HG02885 (cell line): ENCODE results near the gene PLEKHA7.
"Not testable (repeated sequence)": the region's sequence is repeated elsewhere in the genome, so short reads cannot be mapped to it uniquely, and the experiment has no call there.

ENCODE experiments used
- ATAC-seq: cut with Tn5 transposase; IDR thresholded peaks from one replicate; pipeline ENCODE4 v1.9.1; 2021; ENCODE audit warnings: mild to moderate bottlenecking; ENCODE audit not compliant: unreplicated experiment, poor library complexity

The PLEKHA7 gene

GRCh38 chr11:16921668-16922067 is 92.5 kb downstream of the PLEKHA7 start:
- ATAC-seq: no peak

- no peak for ATAC-seq
Measured at GRCh38 chr11:16921019-16921418, 93.2 kb downstream of the PLEKHA7 start.

DNA sequence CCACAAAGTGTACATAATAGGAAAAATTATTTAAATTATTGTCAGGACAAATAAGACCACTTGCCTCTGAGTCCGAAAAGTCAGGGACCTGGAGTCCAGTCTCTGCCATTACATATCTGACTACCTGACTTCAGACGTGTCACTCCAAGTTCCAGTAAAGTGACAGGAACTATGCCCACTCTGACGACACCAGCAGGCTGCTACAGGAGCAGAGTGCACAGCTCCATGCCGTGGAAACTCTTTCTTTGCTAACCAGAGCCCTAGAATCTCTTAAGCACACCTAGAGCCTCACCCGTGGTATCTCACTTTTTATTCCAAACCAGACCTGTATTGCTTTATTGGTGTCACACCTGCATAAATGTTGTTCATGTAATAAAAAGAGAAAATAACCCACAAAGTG is 93.7 kb downstream of the PLEKHA7 start:
- no peak for ATAC-seq

- not testable (repeated sequence) for ATAC-seq
Measured at GRCh38 chr11:16918543-16919182, 95.6 kb downstream of the PLEKHA7 start.

DNA sequence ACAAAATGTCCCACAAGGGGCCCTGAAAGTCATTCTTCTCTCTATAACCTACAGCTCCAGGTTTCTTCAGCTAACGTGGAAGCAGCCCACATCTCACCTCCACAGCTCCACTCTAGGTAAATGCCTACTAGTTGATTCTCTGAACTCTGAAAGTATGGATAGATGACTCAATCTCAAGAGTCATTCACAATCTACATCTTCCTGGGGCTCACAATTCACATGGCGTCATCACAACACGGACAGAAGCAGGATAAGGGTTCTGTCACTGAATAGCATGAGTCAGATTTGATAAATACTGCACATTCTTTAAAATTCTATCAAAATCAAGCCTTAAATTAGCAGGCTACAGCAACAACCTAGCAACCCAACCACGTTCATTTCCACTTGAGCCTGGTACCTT is 96.3 kb downstream of the PLEKHA7 start:
- ATAC-seq: no peak

DNA sequence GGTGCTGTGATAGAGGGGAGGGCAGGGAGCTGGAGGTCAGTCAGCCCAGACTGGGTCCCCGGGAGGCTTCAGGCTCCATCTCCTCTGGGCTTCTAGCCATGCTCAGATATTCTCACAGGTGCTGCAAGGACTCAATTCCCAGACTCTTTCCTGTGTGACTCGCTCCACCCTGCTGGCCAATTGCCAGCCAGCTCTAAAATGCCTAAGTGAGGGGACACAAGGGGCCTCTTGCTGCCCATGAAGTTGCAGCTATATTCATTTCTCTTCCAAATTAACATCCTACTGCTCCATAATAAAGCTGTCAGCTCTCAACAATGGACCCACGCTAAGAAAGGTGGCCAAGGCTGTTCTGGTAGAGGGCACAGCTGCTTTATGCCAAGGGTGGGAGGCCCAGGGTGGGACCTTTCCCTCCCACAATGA is 101.5 kb downstream of the PLEKHA7 start:
- ATAC-seq: no peak

GRCh38 chr11:16911658-16912057 is 102.6 kb downstream of the PLEKHA7 start:
- ATAC-seq: no peak

DNA sequence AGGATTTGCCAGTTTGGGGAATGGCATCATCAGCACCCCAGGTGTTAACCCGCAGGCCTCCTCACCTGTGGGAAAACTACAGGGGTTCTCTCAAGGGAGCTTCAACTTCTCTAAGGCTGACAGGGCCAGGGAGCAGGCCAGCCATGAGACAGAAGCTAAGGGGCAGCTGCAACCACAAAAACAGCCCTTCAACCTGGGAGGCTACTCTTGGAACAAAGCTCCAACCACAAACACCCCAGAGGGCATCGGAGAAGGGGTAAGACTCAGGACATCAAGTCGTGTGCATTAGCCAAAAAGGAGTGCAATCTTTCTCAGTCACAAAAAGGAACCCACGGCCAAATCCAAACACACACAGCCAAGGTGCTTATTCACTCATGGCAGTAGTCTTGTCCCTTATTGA is 103.0 kb downstream of the PLEKHA7 start:
- no peak for ATAC-seq

DNA sequence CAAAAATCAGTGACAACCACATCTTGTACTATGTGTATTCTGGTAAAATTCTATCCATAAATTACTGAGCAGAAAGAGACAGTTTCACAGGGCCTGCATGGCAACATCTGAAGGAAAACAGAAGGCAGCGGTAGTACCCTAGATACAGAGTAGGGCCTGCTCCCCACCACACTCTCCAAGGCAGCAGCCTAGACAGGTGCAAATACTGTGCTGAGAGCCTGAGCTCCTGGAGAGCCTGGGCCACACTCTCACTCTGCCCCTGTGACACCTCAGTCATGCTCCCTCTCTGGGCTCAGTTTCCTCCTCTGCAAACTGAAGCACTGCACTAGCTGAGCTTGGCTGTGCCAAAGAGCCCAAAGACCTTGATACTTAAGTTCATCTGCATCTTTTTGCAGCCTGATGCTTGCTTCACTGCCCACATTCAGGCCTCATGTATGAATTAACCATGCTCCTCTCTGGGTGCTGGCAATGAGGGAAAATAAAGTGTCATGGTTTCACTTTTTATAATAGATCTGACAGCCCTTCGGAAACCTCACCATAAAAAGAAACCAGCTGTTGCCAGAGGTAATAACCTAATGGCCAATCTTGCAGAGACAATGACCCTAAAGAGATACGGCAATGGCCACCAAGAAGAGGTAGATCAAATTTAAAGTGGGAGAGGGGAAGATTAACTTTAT is 104.7 kb downstream of the PLEKHA7 start:
- peak; percentile 84 for ATAC-seq

GRCh38 chr11:16905375-16905774 is 108.8 kb downstream of the PLEKHA7 start:
- no peak for ATAC-seq

GRCh38 chr11:16904761-16905160 is 109.5 kb downstream of the PLEKHA7 start:
- not testable (repeated sequence) for ATAC-seq

- peak; percentile 75 for ATAC-seq
Measured at GRCh38 chr11:16902781-16903378, 111.3 kb downstream of the PLEKHA7 start.

- peak; percentile 84 for ATAC-seq
Measured at GRCh38 chr11:16902182-16902581, 112.0 kb downstream of the PLEKHA7 start.

GRCh38 chr11:16900491-16900890 is 113.7 kb downstream of the PLEKHA7 start:
- ATAC-seq: no peak

DNA sequence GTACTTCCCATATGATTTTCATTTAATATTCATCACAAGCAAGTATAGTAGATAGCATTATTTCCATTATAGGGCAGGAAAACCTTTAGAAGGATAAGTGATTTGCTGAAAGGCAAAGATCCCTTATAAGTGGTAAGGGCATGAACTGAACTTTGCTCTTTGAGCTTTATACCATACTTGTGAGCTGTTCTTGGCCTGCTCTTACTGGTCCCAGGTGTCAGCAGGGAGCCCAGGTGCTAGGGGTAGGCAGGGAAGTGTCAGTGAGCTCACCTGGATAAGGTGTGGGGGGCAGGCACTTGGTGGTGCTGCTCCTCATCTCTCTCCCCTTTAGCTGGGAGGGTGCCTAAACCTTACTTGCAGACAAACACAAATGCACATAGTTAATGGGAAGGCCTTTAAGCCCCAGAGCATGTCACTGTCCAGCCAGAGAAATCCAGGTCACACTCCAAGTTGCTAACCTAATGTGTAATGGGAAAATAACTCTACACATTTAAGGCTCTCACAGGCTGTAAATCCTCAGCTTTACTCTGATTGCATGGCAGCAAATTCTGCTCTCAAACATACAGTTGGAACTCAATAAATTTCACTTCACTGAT is 114.4 kb downstream of the PLEKHA7 start:
- ATAC-seq: no peak

DNA sequence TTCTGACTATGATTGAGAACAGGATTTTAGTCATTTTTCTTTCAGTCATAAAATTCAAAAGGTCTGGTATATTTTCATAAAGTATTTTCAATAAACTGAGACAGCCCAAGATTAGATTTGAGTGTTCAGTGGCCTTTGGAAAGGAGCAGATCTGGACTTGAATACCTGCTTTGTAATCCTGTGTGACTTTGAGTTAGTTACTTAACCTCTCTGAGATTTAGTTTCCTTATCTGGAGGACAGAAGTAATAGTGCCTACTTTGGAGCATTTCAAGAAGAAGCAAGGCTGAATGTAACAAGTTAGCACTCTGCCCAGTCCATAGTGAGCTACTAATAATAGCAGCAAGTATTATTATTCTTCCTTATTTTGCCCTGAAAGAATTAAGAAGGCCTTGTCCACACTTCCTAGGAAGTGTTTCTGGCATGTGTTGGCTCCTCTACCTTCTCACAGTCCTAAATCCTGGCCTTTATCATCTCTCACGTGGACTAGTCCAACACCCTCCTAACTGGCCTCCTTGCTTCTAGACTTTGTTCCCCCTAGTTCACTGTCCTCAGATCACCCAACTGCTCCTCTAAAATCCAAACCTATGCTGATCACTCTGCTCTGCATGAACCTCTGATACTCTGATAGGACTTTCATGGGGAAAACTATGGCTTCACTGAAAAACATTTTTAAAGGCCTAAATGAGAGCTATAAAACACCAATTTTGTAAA is 115.8 kb downstream of the PLEKHA7 start:
- ATAC-seq: no peak

DNA sequence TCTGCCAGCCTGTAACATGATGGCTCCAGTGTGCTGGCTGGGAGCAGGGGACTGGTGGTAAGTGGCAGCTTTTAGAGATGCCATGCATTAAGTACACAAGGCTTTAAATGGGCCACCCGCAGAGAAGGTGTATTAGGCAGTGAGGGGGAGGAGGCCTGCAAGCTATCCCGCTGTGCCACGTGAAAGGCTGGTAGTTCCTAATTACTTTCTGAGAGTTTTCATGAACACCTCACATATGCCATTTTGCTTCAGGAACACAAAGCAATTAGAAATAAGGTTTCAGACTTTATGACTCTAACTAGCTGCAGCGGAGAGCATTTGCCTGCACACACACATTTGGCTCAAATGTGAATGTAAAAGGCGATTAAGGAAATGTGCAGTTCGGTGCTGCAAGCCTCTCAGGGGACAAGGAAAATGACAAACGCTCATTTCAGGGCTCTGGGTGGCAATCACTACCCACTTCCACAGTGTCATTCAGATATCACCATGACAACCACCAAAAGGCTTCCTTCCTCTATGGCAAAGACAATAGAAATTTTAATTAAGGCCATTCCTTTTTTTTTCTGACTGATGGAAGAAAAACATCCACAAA is 116.6 kb downstream of the PLEKHA7 start:
- ATAC-seq: no peak

- no peak for ATAC-seq
Measured at GRCh38 chr11:16896729-16897469, 117.3 kb downstream of the PLEKHA7 start.

- ATAC-seq: no peak
Measured at GRCh38 chr11:16895306-16895705, 118.9 kb downstream of the PLEKHA7 start.
